GM08714 (cell line): ENCODE measurements around the gene PADI4.

Source experiments
- H3K4me3 ChIP-seq: fragments of 200-500 bp; sonication (Bioruptor generic); 2 replicates; pipeline ENCODE4 v1.5.1; 2014; ENCODE audit warnings: mild to moderate bottlenecking, low read length, inconsistent platforms
- ZNF274 ChIP-seq: IDR thresholded peaks from 2 replicates; pipeline ENCODE4 v1.6.1; 2012; ENCODE audit warnings: mild to moderate bottlenecking, low read depth, low read length

The PADI4 gene

DNA sequence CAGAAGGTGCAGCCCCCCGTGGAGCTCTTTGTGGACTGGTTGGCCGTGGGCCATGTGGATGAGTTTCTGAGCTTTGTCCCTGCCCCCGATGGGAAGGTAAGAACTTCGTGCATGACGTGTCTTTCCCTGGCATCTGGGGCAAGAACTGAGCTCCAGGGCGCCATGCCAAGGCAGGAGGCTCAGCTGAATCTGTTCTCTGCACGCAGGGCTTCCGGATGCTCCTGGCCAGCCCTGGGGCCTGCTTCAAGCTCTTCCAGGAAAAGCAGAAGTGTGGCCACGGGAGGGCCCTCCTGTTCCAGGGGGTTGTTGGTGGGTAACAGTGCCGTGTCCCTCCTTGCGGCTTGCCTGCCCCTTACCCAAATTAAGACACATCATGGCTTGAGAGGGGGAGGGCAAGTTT, 31.4 kb upstream of the PADI4 start:
- no peak overlapping the region for H3K4me3 ChIP-seq
- no peak for TF ChIP-seq ZNF274

DNA sequence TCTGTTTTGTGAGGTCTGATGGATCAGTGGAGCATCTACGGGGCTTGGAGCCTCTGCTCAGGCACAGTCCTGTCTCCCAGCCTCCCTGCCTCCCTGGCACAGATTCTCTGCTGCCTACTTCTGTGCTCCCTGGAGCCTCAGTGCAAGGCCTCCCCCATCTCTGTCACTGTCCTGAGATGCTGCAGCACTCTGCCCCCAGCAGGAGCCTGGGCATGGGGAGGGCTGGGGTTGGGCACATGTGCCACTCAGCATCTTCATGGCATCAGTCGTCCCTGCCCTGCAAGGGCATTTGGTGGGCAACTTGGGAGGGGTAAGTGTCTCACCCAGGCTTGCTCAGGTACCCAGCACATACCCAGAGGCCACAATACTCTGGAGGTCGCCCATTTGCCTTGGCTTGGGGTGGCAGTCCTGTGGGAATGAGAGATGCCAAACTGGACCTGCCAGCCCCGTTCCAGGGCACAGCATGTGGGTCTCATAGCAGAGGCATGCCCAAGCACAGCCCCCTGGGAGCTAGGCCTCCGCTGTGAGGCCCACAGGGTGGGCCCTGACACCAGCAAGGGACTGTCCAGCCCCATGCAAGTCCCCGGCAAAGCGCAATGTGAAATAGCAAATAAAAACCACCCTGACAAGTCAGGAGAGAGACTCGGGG, 30.4 kb upstream of the PADI4 start:
- TF ChIP-seq ZNF274 = no peak
- H3K4me3 ChIP-seq = no peak overlapping the region

DNA sequence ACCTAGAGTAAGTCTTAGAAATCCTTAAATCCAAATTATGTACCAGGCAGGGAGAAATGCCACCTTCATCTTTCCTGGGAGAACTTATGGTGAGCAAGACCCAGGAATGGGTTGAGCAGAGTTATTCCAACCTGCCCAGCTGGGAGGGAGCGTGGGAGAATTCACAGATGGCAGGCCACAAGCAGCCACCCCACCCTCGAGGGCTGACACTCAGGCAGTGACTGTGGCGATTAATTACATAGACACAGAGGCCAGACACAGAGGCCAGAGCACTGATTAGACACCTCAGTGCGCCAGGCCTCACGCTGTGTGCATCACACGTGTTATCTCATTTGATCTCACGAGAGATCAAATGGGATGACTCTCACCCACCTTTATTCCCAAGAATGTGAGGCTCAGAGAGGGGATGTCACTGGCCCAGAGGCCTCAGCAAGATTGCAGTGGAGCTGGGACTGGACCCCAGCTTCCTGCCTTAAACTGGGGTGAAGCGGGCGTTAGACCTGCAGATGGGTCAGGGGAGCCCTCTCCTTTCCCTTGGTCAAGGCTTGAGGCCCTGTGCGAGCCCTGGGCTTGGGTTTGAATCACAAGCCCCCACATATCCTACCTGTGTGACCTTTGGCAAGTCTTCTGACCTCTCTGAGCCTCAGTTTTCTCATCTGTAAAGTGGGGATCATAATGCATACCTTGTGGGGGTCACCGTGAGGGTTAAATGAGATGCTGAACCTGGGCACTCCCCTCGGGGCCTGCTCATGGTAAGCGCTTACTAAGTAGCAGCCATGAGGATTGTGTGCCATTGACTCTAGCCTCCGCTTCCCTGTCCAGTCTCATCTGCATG, 28.8 kb upstream of the PADI4 start:
- no peak for TF ChIP-seq ZNF274
- no peak overlapping the region for H3K4me3 ChIP-seq

DNA sequence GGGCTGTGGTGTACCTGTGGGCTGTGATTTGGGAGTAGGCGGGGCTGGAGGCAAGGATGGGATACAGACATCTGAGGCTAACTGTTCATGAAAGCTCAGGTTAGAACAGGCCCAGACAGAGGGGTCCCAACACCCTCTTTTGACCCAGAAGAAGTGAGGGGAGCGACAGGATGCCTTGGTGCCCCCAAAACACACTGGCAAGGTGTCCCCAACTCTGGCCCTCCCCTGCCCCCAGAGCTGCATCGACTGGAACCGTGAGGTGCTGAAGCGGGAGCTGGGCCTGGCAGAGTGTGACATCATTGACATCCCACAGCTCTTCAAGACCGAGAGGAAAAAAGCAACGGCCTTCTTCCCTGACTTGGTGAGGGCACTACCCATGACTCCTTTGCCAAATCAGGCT, 27.6 kb upstream of the PADI4 start:
- no peak for TF ChIP-seq ZNF274
- no peak overlapping the region for H3K4me3 ChIP-seq

DNA sequence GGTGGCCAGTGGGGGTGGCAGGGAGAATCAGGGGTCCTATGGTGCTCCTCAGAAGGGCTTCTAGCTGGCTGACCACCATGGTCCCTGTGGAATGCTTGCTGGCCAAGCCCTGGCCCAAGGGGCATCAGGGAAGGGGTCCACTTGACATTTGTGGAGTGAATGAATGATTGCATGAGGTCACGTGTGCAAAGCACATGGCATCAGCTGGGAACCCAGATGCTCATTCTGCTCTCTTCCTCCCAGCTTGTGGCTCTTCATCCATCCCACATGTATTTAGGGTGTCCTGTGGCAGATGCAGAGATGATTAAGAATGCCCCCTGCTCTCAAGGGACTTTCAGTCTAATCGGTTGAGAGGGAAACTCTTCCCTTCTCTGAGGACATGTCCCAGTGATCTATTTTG, 27.1 kb upstream of the PADI4 start:
- H3K4me3 ChIP-seq = no peak overlapping the region
- TF ChIP-seq ZNF274 = no peak

DNA sequence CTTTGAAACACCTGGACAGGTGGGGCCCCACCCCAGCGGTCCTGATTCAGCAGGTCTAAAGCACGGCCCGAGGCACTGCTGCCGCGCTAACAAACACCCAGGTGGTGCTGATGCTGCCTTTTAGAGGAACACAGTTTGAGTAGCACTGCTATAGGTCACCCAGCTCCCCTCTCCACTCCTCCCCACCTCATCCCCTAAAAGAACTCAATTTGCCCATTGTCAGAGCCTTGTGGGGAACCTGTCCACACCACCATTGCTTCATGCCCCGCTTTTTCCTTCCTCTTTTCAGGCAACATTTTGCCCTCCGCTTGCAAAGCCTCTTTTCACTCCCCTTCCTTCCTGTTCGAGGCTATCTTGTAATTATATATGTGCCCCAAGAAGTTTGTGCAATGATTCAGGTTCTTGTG, 26.2 kb upstream of the PADI4 start:
- no peak for TF ChIP-seq ZNF274
- no peak overlapping the region for H3K4me3 ChIP-seq

DNA sequence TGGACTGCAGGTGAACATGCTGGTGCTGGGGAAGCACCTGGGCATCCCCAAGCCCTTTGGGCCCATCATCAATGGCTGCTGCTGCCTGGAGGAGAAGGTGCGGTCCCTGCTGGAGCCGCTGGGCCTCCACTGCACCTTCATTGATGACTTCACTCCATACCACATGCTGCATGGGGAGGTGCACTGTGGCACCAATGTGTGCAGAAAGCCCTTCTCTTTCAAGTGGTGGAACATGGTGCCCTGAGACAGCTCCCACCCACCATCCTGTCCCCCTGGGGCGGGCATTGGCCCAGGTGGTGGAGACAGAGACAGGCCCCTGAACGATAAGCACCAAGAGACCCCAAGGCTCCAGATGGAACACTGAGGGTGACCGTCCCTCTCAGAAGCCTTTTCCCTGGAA, 25.2 kb upstream of the PADI4 start:
- no peak for TF ChIP-seq ZNF274
- H3K4me3 ChIP-seq = no peak overlapping the region

DNA sequence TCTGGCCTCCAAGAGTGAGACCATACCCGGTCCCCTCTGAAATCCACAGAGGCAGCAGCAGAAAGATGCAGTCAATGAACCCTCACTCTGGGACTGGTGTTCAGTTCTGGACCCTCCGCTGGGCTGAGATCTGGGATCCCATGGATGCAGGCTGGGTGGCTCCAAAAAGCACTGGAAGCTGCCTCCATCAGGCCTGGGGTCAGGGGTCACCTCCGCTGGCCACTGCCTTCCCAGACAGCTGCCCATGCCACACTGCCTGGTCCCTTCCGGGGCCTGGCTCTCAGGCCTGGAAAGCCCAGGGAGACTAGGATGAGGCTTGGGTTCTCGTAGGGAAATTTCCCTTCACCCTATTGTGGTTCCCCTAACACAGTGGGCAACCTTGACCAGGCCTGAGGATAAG, 21.4 kb upstream of the PADI4 start:
- no peak for TF ChIP-seq ZNF274
- H3K4me3 ChIP-seq = no peak overlapping the region

DNA sequence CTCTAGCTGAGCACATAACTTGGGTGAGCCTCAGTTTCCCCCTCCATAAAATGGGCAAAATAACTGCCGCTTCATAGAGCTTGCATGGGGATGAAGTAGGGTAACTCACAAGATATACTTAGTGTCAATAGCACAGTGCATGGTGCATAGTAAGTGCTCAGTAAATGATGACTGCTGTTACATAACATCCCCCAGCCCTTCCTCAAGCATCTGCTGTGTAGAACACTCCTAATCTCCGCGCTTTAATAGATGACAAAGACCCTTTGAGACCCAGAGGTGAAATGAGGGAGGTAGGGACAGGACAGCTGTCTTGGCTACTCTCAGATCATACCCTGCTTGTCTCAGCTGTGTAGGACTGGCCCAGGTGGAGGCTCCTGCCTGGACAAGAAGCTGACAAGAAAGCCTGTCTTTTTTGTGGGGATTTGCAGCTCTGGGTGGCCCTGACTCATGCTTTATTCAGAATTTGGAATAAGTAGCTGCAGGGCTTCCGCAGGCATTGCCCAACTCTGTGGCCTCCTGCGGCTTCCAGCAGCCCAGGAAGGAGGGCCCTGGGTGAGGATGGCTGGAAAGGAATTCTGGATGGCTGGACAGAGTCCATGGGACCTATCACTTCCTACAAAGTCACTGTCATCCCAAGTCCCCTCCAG, 20.7 kb upstream of the PADI4 start:
- H3K4me3 ChIP-seq = no peak overlapping the region
- TF ChIP-seq ZNF274 = no peak

DNA sequence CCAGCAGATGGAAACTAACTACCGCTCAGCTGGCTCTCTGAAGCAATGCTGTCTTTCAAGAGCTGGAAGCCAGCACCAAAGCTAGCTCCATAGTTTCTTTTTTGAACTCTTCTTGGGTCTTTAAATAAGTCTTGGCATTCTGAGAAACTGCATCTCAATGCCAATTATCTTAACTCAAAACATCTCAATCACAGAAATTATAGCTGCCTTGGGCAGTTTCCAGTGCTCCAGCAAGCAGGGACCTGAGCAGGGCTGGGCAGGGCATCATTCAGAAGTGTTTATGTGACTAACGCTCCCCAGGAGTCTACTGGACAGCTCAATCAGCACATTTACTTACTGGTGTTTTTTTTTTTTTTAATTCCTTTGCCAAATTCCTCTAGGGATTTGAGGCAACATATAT, 18.3 kb upstream of the PADI4 start:
- no peak for TF ChIP-seq ZNF274

DNA sequence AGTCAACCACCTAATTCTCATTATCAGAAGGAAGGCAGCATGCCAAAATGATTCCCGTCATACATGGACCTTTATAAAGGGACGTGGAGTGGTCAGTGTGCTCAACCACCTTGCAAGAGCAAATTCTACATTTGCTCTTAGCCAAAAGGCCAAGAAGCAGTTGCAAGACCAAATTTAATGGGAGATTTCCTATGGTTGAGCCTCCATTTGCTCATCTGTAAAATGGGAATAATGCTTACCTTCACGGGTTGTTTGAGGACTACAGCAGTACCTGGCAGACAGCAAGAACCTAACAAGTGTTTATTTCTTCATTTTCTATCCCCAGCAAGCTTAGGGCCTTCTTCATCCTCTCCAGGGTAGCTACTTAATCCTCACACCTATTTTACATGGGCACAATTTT, 17.4 kb upstream of the PADI4 start:
- no peak overlapping the region for H3K4me3 ChIP-seq
- TF ChIP-seq ZNF274 = no peak

More for the DNA sequence above, 18.3 kb upstream of the PADI4 start:
- no peak overlapping the region for H3K4me3 ChIP-seq

DNA sequence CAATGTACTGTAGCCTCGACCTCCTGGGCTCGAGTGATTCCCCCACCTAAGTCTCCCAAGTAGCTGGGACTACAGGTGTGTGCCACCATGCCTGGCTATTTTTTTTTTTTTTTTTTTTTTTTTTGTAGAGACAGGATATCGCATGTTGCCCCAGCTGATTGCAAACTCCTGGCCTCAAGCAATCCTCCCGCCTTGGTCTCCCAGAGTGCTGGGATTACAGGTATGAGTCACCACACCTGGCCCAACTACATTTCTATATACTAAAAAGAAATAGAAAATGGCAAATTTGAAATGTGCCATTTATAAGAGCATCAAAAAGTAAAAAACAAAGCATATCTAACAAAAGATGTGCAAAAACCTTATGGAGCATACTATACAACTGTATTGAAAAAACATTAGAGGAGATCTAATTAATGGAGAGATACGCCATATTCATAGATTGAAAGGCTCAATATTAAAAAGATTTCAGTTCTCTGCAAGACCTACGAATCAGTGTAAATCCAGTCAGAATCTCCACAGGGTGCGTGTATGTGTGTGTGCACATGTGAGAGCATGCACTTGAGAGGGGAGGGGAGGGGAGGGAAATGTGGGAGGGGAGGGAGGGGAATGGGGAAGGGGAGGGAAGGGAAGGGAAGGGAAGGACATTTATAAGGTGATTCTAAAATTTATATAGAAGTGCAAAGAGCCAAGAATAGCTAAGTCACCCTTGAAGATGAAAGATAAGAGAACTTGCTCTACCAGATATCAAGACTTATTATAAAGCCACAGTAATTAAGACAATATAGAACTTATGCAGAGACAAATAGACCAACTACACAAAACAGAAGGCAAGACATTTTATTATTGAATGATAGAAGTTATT, 15.5 kb upstream of the PADI4 start:
- H3K4me3 ChIP-seq = no peak overlapping the region
- no peak for TF ChIP-seq ZNF274

DNA sequence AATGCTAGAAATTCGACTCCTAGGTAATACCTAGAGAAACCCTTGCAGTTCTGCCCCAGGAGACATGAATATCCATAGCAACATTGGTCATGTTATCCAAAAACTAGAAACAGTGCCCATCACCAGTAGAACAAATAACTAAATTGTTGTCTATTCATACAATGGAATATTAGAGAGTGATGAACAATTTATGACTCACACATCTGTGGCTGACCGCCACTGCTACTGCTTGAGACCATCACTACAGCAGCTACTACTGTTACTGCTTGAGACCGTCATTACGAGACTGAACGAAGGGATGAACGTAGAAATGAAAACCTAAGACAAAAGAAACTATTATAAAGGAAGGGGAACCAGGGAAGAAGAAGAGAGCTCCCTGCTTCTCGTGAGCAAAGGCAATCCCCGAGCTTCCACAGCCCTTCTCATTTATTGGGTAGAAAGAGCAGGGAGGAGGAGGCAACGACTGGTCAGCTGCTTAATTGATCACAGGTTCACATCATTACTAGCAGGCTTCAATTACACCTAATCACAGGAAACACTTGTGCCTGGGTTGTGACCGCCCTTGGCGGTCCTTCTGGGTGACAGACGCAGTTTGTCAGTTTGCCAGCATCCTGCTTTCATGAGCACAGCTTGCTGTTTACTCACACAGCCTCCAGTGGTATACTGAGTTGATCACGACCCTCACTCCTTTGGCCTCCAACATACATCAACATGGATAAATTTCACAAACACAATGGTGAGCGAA, 14.1 kb upstream of the PADI4 start:
- TF ChIP-seq ZNF274 = no peak
- no peak overlapping the region for H3K4me3 ChIP-seq
